Measurements from ENCODE around the gene MMP19.

The MMP19 gene

GRCh38 chr12:55847603-55848291, 5.0 kb upstream of the MMP19 start:
- no peak for DNase-seq (ENCODE audit: low read depth, low spot score)
- H3K9me3 ChIP-seq (ENCODE audit: low read depth, low read length), result no peaks in the 10 kb centered on the region
- TF ChIP-seq FOXP2 (optimal IDR thresholded peaks at IDR 0.05; ENCODE audit: control extremely low read depth, extremely low read length, insufficient read depth) (no peak), POLR2AphosphoS5 (IDR thresholded peaks at IDR 0.05; ENCODE audit: borderline replicate concordance, low read depth, low read length) (no peak), EZH2 (IDR thresholded peaks at IDR 0.05) (no peak)
- no peaks in the 10 kb centered on the region for H3K36me3 ChIP-seq (ENCODE audit: insufficient read depth, low read length)
- H3K27ac ChIP-seq, result peak overlapping the region; percentile 8
- peak overlapping the region; percentile 19; the same call in 1 of the 2 replicates for H3K4me3 ChIP-seq
- H3K9ac ChIP-seq (ENCODE audit: insufficient read length), result no peak overlapping the region

GRCh38 chr12:55847033-55847432, 4.3 kb upstream of the MMP19 start:
- Histone ChIP-seq H3K4me3 (no peak overlapping the region), H3K27ac (no peak overlapping the region), H3K36me3 (ENCODE audit: insufficient read depth, low read length) (no peaks in the 10 kb centered on the region), H3K9ac (ENCODE audit: insufficient read length) (no peak overlapping the region), H3K9me3 (ENCODE audit: low read depth, low read length) (no peaks in the 10 kb centered on the region)
- no peak for DNase-seq (ENCODE audit: low read depth, low spot score)
- TF ChIP-seq POLR2AphosphoS5 (IDR thresholded peaks at IDR 0.05; ENCODE audit: borderline replicate concordance, low read depth, low read length), result no peak

GRCh38 chr12:55845785-55846496, 3.2 kb upstream of the MMP19 start:
- H3K9me3 ChIP-seq (ENCODE audit: low read depth, low read length), result no peaks in the 10 kb centered on the region
- no peak for DNase-seq (ENCODE audit: low read depth, low spot score)
- H3K27ac ChIP-seq, result no peak overlapping the region
- no peak overlapping the region for H3K4me3 ChIP-seq
- no peak overlapping the region for H3K9ac ChIP-seq (ENCODE audit: insufficient read length)
- TF ChIP-seq EZH2 (IDR thresholded peaks at IDR 0.05) (no peak), FOXP2 (optimal IDR thresholded peaks at IDR 0.05; ENCODE audit: control extremely low read depth, extremely low read length, insufficient read depth) (no peak), POLR2AphosphoS5 (IDR thresholded peaks at IDR 0.05; ENCODE audit: borderline replicate concordance, low read depth, low read length) (no peak)
- no peaks in the 10 kb centered on the region for H3K36me3 ChIP-seq (ENCODE audit: insufficient read depth, low read length)

- DNase-seq (ENCODE audit: low read depth, low spot score), result no peak
- H3K4me3 ChIP-seq, result no peak overlapping the region
These were observed 2.6 kb upstream of the MMP19 start for GRCh38 chr12:55845361-55845760.

GRCh38 chr12:55844961-55845360, 2.2 kb upstream of the MMP19 start:
- Histone ChIP-seq H3K9me3 (ENCODE audit: low read depth, low read length) (no peaks in the 10 kb centered on the region), H3K9ac (ENCODE audit: insufficient read length) (no peak overlapping the region), H3K27ac (no peak overlapping the region), H3K36me3 (ENCODE audit: insufficient read depth, low read length) (no peaks in the 10 kb centered on the region), H3K4me3 (no peak overlapping the region)
- no peak for TF ChIP-seq EZH2 (IDR thresholded peaks at IDR 0.05)
- no peak for TF ChIP-seq POLR2AphosphoS5 (IDR thresholded peaks at IDR 0.05; ENCODE audit: borderline replicate concordance, low read depth, low read length)
- no peak for TF ChIP-seq FOXP2 (optimal IDR thresholded peaks at IDR 0.05; ENCODE audit: control extremely low read depth, extremely low read length, insufficient read depth)
- DNase-seq (ENCODE audit: low read depth, low spot score), result no peak

More at GRCh38 chr12:55845361-55845760, 2.6 kb upstream of the MMP19 start:
- H3K36me3 ChIP-seq (ENCODE audit: insufficient read depth, low read length), result no peaks in the 10 kb centered on the region
- no peak overlapping the region for H3K27ac ChIP-seq
- TF ChIP-seq POLR2AphosphoS5 (IDR thresholded peaks at IDR 0.05; ENCODE audit: borderline replicate concordance, low read depth, low read length) (no peak), FOXP2 (optimal IDR thresholded peaks at IDR 0.05; ENCODE audit: control extremely low read depth, extremely low read length, insufficient read depth) (no peak), EZH2 (IDR thresholded peaks at IDR 0.05) (no peak)
- H3K9ac ChIP-seq (ENCODE audit: insufficient read length), result no peak overlapping the region
- H3K9me3 ChIP-seq (ENCODE audit: low read depth, low read length), result no peaks in the 10 kb centered on the region

- no peak overlapping the region for H3K27ac ChIP-seq
- TF ChIP-seq FOXP2 (optimal IDR thresholded peaks at IDR 0.05; ENCODE audit: control extremely low read depth, extremely low read length, insufficient read depth), result no peak
- TF ChIP-seq POLR2AphosphoS5 (IDR thresholded peaks at IDR 0.05; ENCODE audit: borderline replicate concordance, low read depth, low read length), result no peak
- no peak for TF ChIP-seq EZH2 (IDR thresholded peaks at IDR 0.05)
- H3K36me3 ChIP-seq (ENCODE audit: insufficient read depth, low read length), result no peaks in the 10 kb centered on the region
- H3K4me3 ChIP-seq, result no peak overlapping the region
- H3K9me3 ChIP-seq (ENCODE audit: low read depth, low read length), result no peaks in the 10 kb centered on the region
- no peak overlapping the region for H3K9ac ChIP-seq (ENCODE audit: insufficient read length)
- DNase-seq (ENCODE audit: low read depth, low spot score), result no peak
These were observed 695 bp upstream of the MMP19 start for GRCh38 chr12:55843431-55843830.

GRCh38 chr12:55840581-55841351, 2.0 kb downstream of the MMP19 start:
- no peak for TF ChIP-seq POLR2AphosphoS5 (IDR thresholded peaks at IDR 0.05; ENCODE audit: borderline replicate concordance, low read depth, low read length)
- Histone ChIP-seq H3K36me3 (ENCODE audit: insufficient read depth, low read length) (no peaks in the 10 kb centered on the region), H3K9ac (ENCODE audit: insufficient read length) (no peak overlapping the region), H3K27ac (no peak overlapping the region), H3K4me3 (no peak overlapping the region), H3K9me3 (ENCODE audit: low read depth, low read length) (no peaks in the 10 kb centered on the region)
- no peak for DNase-seq (ENCODE audit: low read depth, low spot score)

- no peak overlapping the region for H3K9ac ChIP-seq (ENCODE audit: insufficient read length)
- no peak overlapping the region for H3K4me3 ChIP-seq
- DNase-seq (ENCODE audit: low read depth, low spot score), result no peak
- TF ChIP-seq POLR2AphosphoS5 (IDR thresholded peaks at IDR 0.05; ENCODE audit: borderline replicate concordance, low read depth, low read length) (no peak), EZH2 (IDR thresholded peaks at IDR 0.05) (no peak), FOXP2 (optimal IDR thresholded peaks at IDR 0.05; ENCODE audit: control extremely low read depth, extremely low read length, insufficient read depth) (no peak)
- H3K27ac ChIP-seq, result no peak overlapping the region
- H3K9me3 ChIP-seq (ENCODE audit: low read depth, low read length), result no peaks in the 10 kb centered on the region
- no peaks in the 10 kb centered on the region for H3K36me3 ChIP-seq (ENCODE audit: insufficient read depth, low read length)
These were observed 3.2 kb downstream of the MMP19 start for GRCh38 chr12:55839345-55840140.
